Stimulated activated CD4-positive, alpha-beta T cell treated with anti-CD3 and anti-CD28 coated beads, Interleukin-1b, Interleukin-23, amount 100 ng/mL, for 4 hours (primary cell): ENCODE data around the gene LEAP2.
A peak's percentile ranks its signal among the peaks of the same experiment; 100 is the strongest.
"Not testable (repeated sequence)": the region's sequence is repeated elsewhere in the genome, so short reads cannot be mapped to it uniquely, and the experiment has no call there.

ENCODE experiments used
- DNase-seq, 2 donors: peaks; one replicate each; pipeline ENCODE4 v3.0.0-alpha.2; 2020; ENCODE audit warnings: low read depth in 2 of 2

The LEAP2 gene

GRCh38 chr5:132840896-132841295, 32.6 kb upstream of the LEAP2 start:
- no peak for DNase-seq

- DNase-seq = no peak
Observed at GRCh38 chr5:132841305-132841704, 32.2 kb upstream of the LEAP2 start.

GRCh38 chr5:132848270-132848669, 25.2 kb upstream of the LEAP2 start:
- no peak for DNase-seq

- no peak for DNase-seq
Observed at GRCh38 chr5:132849347-132849746, 24.1 kb upstream of the LEAP2 start.

GRCh38 chr5:132850066-132850465, 23.4 kb upstream of the LEAP2 start:
- no peak for DNase-seq

GRCh38 chr5:132853323-132853722, 20.1 kb upstream of the LEAP2 start:
- DNase-seq = no peak

- DNase-seq = no peak
Observed at GRCh38 chr5:132853790-132854189, 19.7 kb upstream of the LEAP2 start.

GRCh38 chr5:132854301-132854700, 19.2 kb upstream of the LEAP2 start:
- no peak for DNase-seq

- not testable (repeated sequence) for DNase-seq
Observed at GRCh38 chr5:132854992-132855391, 18.5 kb upstream of the LEAP2 start.

GRCh38 chr5:132856011-132856410, 17.5 kb upstream of the LEAP2 start:
- DNase-seq = no peak

GRCh38 chr5:132859889-132860437, 13.5 kb upstream of the LEAP2 start:
- DNase-seq = no peak

- DNase-seq = no peak
Observed at GRCh38 chr5:132860742-132861141, 12.7 kb upstream of the LEAP2 start.

GRCh38 chr5:132865668-132866341, 7.7 kb upstream of the LEAP2 start:
- DNase-seq = no peak

GRCh38 chr5:132866342-132867045, 7.0 kb upstream of the LEAP2 start, which contains the start of the genes GDF9 and UQCRQ:
Gene GDF9, minus strand, starts transcription at chr5:132866469. Its CDS starts 1,936 bp downstream, at chr5:132864533.
Gene UQCRQ, plus strand, starts transcription at chr5:132866642. Its CDS starts 240 bp downstream, at chr5:132866882.
- peak; percentile 77 to 82 for DNase-seq

- DNase-seq = no peak
Observed at GRCh38 chr5:132867046-132867451, 6.4 kb upstream of the LEAP2 start.

- DNase-seq = no peak
Observed at GRCh38 chr5:132868754-132869153, 4.7 kb upstream of the LEAP2 start.

GRCh38 chr5:132870801-132871200, 2.7 kb upstream of the LEAP2 start:
- no peak for DNase-seq

GRCh38 chr5:132871459-132872284, 1.8 kb upstream of the LEAP2 start:
- no peak for DNase-seq

- no peak for DNase-seq
Observed at GRCh38 chr5:132872788-132873118, 715 bp upstream of the LEAP2 start.

- DNase-seq = no peak
Observed at GRCh38 chr5:132873930-132874271, 433 bp downstream of the LEAP2 start.

GRCh38 chr5:132876020-132876759, 2.7 kb downstream of the LEAP2 start:
- no peak for DNase-seq

- DNase-seq = no peak
Observed at GRCh38 chr5:132877466-132877865, 4.0 kb downstream of the LEAP2 start.
